ENCODE data around the gene MAS1L. TPM values are rescaled to one million over a fixed set of nuclear protein-coding genes. Genes with fewer than 3 reads are reported as not detected.

The MAS1L gene
- total RNA-seq, result not detected

- Mint-ChIP-seq H3K4me1 (ENCODE audit: low read depth) (no peaks in the 10 kb centered on the region), H3K27me3 (ENCODE audit: low read depth) (peaks cover 8% of the 10 kb centered on the region), H3K4me3 (no peak within 1 kb of the TSS), H3K36me3 (ENCODE audit: low read depth) (no peaks in the 10 kb centered on the region), H3K27ac (no peak within 1 kb of the TSS), H3K9me3 (no peaks in the 10 kb centered on the region)
- CTCF ChIA-PET, result no interaction called here
- intact Hi-C loops (cut with micrococcal nuclease), result no loop called here
- DNase-seq, result no peak
Measured at GRCh38 chr6:29487660-29488059, at the start of gene MAS1L. Gene MAS1L, minus strand, starts transcription at chr6:29487956. Its CDS starts 54 bp downstream, at chr6:29487902.

- DNase-seq, result no peak
- Mint-ChIP-seq H3K4me3 (no peak overlapping the region), H3K4me1 (ENCODE audit: low read depth) (no peaks in the 10 kb centered on the region), H3K27ac (no peak overlapping the region), H3K9me3 (no peaks in the 10 kb centered on the region), H3K27me3 (ENCODE audit: low read depth) (no peaks in the 10 kb centered on the region), H3K36me3 (ENCODE audit: low read depth) (no peaks in the 10 kb centered on the region)
- intact Hi-C loops (cut with micrococcal nuclease), result no loop called here
- CTCF ChIA-PET, result no interaction called here
Measured at GRCh38 chr6:29532320-29532951, 44.7 kb upstream of the MAS1L start.

DNA sequence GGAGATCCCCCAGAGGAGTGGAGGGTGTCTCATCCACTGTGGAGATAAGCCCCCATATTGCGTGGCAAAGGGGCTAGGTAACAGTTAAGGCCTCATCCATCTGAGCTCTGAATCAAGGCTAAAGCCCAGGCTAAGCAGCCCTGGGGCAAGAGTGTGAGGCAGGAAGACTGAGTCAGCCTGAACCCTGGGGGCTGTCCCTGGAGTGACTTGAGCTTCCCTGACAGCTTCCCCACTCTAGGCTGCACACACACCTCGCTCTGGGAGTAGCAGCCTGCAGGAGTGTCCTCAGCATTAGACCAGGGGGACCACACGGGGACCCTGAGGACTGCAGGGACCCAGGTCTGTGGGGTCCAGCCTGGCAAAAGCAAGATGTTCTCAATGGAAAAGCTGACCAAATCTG lies 43.9 kb upstream of the MAS1L start:
- DNase-seq, result peak; percentile 71
- no peaks in the 10 kb centered on the region for H3K9me3 Mint-ChIP-seq
- intact Hi-C loops (cut with micrococcal nuclease), result no loop called here
- no peak overlapping the region for H3K27ac Mint-ChIP-seq
- CTCF ChIA-PET, result no interaction called here
- H3K36me3 Mint-ChIP-seq (ENCODE audit: low read depth), result no peaks in the 10 kb centered on the region
- H3K27me3 Mint-ChIP-seq (ENCODE audit: low read depth), result peaks cover 3% of the 10 kb centered on the region
- H3K4me1 Mint-ChIP-seq (ENCODE audit: low read depth), result no peaks in the 10 kb centered on the region
- H3K4me3 Mint-ChIP-seq, result no peak overlapping the region

DNA sequence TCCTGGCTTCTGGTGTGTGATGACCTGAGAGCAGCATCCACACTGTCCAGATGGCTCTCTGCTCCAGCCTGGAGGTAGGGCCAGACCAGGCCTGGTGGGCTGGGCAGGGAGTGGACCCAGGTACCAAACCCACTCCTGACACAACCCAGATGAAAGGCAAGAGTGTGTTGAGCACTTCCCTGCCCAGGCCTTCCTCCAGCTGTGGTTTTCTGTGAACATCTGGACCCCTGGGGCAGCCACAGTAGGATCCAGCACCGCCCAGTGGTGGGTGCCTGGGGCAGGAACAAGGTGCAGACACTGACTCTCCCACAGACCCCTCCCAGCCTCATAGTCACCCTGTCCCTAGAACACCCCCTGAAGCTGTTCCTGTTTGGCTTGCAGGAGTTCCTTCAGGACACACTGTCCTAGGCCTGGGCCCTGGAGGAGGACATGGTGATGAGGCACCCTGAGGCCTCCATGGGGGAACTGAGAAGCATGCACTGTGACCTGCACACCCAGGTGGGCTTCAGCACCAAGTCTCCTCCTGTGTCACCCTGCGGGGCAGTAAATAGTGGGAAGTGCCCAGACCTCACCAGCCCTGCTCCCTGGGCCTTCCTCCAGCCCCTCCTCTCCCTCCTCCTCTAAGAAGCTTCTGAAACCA lies 43.0 kb upstream of the MAS1L start:
- intact Hi-C loops (cut with micrococcal nuclease), result no loop called here
- H3K27ac Mint-ChIP-seq, result no peak overlapping the region
- CTCF ChIA-PET, result no interaction called here
- no peak for DNase-seq
- no peaks in the 10 kb centered on the region for H3K9me3 Mint-ChIP-seq
- H3K4me3 Mint-ChIP-seq, result no peak overlapping the region
- peaks cover 7% of the 10 kb centered on the region for H3K27me3 Mint-ChIP-seq (ENCODE audit: low read depth)
- no peaks in the 10 kb centered on the region for H3K36me3 Mint-ChIP-seq (ENCODE audit: low read depth)
- no peaks in the 10 kb centered on the region for H3K4me1 Mint-ChIP-seq (ENCODE audit: low read depth)

GRCh38 chr6:29529956-29530355 lies 42.2 kb upstream of the MAS1L start:
- no peak overlapping the region for H3K4me3 Mint-ChIP-seq
- H3K27ac Mint-ChIP-seq, result no peak overlapping the region
- no peaks in the 10 kb centered on the region for H3K9me3 Mint-ChIP-seq
- CTCF ChIA-PET, result no interaction called here
- peaks cover 13% of the 10 kb centered on the region for H3K27me3 Mint-ChIP-seq (ENCODE audit: low read depth)
- intact Hi-C loops (cut with micrococcal nuclease), result no loop called here
- H3K36me3 Mint-ChIP-seq (ENCODE audit: low read depth), result no peaks in the 10 kb centered on the region
- no peaks in the 10 kb centered on the region for H3K4me1 Mint-ChIP-seq (ENCODE audit: low read depth)
- no peak for DNase-seq

DNA sequence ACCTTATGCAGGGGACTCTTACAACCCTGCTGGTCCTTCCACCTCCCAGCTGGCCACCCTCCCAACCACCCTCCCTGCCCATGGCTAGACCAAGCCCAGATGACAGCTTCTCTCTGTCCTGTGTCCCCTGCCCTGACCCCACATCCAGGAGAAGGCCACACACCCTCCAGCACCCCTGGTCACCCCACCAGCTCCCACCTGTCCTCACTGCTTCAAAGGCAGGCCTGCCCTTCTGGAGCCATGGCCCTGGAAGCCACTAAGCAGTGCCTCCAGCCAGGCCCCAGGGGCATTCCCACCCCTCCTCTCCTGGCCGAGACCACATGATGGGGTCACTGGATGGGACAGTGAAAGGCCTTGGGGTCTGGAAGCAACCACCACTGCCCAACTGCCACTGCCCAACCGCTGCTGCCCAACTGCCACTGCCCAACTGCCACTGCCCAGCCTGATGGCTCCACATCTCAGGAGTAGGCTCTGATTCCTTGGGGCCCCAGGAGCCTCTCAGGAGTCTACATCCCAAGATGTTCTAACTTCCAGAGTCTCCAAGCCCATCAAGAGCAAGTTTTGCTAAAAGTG lies 41.3 kb upstream of the MAS1L start:
- H3K27me3 Mint-ChIP-seq (ENCODE audit: low read depth), result peaks cover 18% of the 10 kb centered on the region
- CTCF ChIA-PET, result no interaction called here
- intact Hi-C loops (cut with micrococcal nuclease), result no loop called here
- H3K27ac Mint-ChIP-seq, result no peak overlapping the region
- no peak for DNase-seq
- H3K4me1 Mint-ChIP-seq (ENCODE audit: low read depth), result no peaks in the 10 kb centered on the region
- no peaks in the 10 kb centered on the region for H3K36me3 Mint-ChIP-seq (ENCODE audit: low read depth)
- H3K4me3 Mint-ChIP-seq, result no peak overlapping the region
- no peaks in the 10 kb centered on the region for H3K9me3 Mint-ChIP-seq

DNA sequence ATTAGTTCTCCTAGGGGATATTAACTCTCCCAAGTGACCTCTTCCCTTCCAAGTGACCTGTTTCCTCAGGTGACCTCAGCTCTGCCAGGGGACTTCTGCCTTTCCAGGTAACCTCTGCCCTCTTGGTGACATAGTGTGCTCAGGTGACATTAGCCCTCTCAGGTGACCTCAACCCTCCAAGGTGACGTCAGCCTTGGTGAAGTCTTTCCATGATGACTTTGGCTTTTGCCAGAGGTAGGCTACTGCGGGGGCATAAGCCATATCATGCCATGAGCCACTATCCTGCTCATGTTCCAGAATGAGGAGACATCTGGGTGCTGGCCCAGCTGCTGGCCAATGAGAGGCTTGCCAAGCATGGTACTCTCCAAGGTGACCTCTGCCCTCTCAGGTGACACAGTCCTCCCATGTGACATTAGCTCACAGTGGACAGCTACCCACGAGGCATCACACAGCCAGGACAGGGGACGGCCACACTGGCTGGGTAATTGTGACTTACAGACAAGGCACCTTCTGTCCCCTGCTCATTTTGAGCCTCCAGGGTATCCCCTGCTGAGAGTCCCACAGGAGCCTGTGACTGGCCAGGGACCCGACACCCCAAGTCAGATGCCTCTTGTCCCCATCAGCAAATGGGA lies 40.7 kb upstream of the MAS1L start:
- Mint-ChIP-seq H3K4me3 (no peak overlapping the region), H3K27me3 (ENCODE audit: low read depth) (peaks cover 21% of the 10 kb centered on the region), H3K4me1 (ENCODE audit: low read depth) (no peaks in the 10 kb centered on the region), H3K36me3 (ENCODE audit: low read depth) (no peaks in the 10 kb centered on the region), H3K27ac (no peak overlapping the region), H3K9me3 (peaks cover 1% of the 10 kb centered on the region)
- intact Hi-C loops (cut with micrococcal nuclease), result no loop called here
- CTCF ChIA-PET, result no interaction called here
- no peak for DNase-seq

DNA sequence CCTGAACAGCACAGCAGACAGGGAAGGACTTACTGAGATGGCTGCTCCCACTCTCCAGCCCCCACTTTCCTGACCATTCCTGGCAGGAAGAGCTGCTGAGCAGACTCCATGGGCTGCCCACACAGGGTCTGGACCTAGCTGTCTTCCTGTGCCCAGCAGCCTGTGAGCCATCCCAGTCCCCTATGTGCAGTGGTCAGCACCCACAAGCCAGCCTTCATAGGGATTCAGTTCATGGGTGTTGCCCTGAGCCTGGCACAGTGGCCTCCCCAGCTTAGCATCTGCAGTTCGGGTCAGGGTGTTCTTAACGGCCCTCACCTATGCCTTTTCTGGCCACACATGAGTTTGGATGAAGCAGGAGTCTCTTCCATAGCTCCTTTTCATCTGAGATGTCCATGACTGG lies 39.8 kb upstream of the MAS1L start:
- Mint-ChIP-seq H3K4me1 (ENCODE audit: low read depth) (no peaks in the 10 kb centered on the region), H3K36me3 (ENCODE audit: low read depth) (no peaks in the 10 kb centered on the region), H3K4me3 (no peak overlapping the region), H3K27me3 (ENCODE audit: low read depth) (peaks cover 24% of the 10 kb centered on the region), H3K27ac (no peak overlapping the region), H3K9me3 (peaks cover 5% of the 10 kb centered on the region)
- intact Hi-C loops (cut with micrococcal nuclease), result no loop called here
- DNase-seq, result no peak
- CTCF ChIA-PET, result no interaction called here

GRCh38 chr6:29527126-29527525 lies 39.4 kb upstream of the MAS1L start:
- no peak for DNase-seq
- CTCF ChIA-PET, result no interaction called here
- Mint-ChIP-seq H3K9me3 (peaks cover 5% of the 10 kb centered on the region), H3K4me3 (no peak overlapping the region), H3K27me3 (ENCODE audit: low read depth) (peaks cover 26% of the 10 kb centered on the region), H3K4me1 (ENCODE audit: low read depth) (no peaks in the 10 kb centered on the region), H3K27ac (no peak overlapping the region), H3K36me3 (ENCODE audit: low read depth) (no peaks in the 10 kb centered on the region)
- intact Hi-C loops (cut with micrococcal nuclease), result no loop called here

DNA sequence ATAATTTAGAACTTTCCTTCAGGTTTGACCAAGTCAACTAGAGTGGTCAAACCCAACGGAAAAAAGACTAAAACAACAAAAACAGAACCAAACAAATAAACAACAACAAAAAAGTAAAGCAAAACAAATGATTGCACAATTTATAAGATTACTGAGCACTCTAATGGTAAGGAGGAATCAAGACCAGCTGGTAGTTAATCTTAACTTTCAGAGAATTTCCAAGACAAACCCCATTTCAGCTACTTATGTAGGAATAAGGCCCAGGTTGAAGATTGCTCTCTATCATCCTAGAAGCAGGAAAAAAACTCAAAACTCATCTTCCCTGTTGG lies 37.5 kb upstream of the MAS1L start:
- Mint-ChIP-seq H3K4me3 (no peak overlapping the region), H3K9me3 (peaks cover 5% of the 10 kb centered on the region), H3K27me3 (ENCODE audit: low read depth) (peaks cover 29% of the 10 kb centered on the region), H3K27ac (no peak overlapping the region), H3K36me3 (ENCODE audit: low read depth) (no peaks in the 10 kb centered on the region), H3K4me1 (ENCODE audit: low read depth) (no peaks in the 10 kb centered on the region)
- no peak for DNase-seq
- CTCF ChIA-PET, result no interaction called here
- intact Hi-C loops (cut with micrococcal nuclease), result no loop called here

- CTCF ChIA-PET, result interaction anchor here (0.7 kb wide), 2 partner anchors 47 to 59 kb away, joined by 3 read pairs; no protein-coding TSS in a partner anchor
- DNase-seq, result no peak
- H3K36me3 Mint-ChIP-seq (ENCODE audit: low read depth), result no peaks in the 10 kb centered on the region
- intact Hi-C loops (cut with micrococcal nuclease), result no loop called here
- H3K4me3 Mint-ChIP-seq, result no peak overlapping the region
- H3K4me1 Mint-ChIP-seq (ENCODE audit: low read depth), result no peaks in the 10 kb centered on the region
- H3K9me3 Mint-ChIP-seq, result peaks cover 5% of the 10 kb centered on the region
- H3K27me3 Mint-ChIP-seq (ENCODE audit: low read depth), result peaks cover 29% of the 10 kb centered on the region
- H3K27ac Mint-ChIP-seq, result no peak overlapping the region
Measured at GRCh38 chr6:29524444-29525310, 36.9 kb upstream of the MAS1L start.

DNA sequence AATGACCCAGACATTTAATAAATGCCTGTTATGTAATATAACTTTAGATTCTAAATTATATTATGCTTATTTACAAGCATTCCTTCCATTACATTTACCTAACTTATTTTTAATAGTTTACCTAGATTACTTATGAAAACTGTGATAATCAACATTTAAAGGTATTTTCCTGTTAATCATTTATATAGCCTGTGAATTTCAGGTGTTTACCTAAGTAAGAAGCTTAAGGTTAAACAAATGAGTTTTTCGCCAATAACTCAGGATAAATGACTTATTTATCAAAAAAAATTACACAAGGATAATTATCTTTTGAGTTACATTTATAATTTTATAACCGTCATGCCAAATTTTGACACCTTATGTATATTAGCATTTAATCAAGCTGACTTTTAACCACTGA lies 36.3 kb upstream of the MAS1L start:
- CTCF ChIA-PET, result interaction anchor here (0.7 kb wide), 1 partner anchor 60 kb away, joined by 3 read pairs; no protein-coding TSS in a partner anchor
- intact Hi-C loops (cut with micrococcal nuclease), result no loop called here
- no peaks in the 10 kb centered on the region for H3K36me3 Mint-ChIP-seq (ENCODE audit: low read depth)
- no peak for DNase-seq
- peaks cover 29% of the 10 kb centered on the region for H3K27me3 Mint-ChIP-seq (ENCODE audit: low read depth)
- no peak overlapping the region for H3K27ac Mint-ChIP-seq
- H3K4me3 Mint-ChIP-seq, result no peak overlapping the region
- peaks cover 5% of the 10 kb centered on the region for H3K9me3 Mint-ChIP-seq
- H3K4me1 Mint-ChIP-seq (ENCODE audit: low read depth), result no peaks in the 10 kb centered on the region

Data from activated naive CD4-positive, alpha-beta T cell treated with anti-CD3 and anti-CD28 coated beads for 36 hours (primary cell).